Stimulated activated CD8-positive, alpha-beta memory T cell treated with anti-CD3 and anti-CD28 coated beads, Interleukin-12 subunit alpha, Interleukin-12 subunit beta, amount 100 ng/mL, for 24 hours (primary cell): Measurements from ENCODE around the gene CHST1.

Source experiments
- DNase-seq: peaks from one replicate; pipeline ENCODE4 v3.0.0-alpha.2; 2020; ENCODE audit errors: extremely low read depth

The CHST1 gene

DNA sequence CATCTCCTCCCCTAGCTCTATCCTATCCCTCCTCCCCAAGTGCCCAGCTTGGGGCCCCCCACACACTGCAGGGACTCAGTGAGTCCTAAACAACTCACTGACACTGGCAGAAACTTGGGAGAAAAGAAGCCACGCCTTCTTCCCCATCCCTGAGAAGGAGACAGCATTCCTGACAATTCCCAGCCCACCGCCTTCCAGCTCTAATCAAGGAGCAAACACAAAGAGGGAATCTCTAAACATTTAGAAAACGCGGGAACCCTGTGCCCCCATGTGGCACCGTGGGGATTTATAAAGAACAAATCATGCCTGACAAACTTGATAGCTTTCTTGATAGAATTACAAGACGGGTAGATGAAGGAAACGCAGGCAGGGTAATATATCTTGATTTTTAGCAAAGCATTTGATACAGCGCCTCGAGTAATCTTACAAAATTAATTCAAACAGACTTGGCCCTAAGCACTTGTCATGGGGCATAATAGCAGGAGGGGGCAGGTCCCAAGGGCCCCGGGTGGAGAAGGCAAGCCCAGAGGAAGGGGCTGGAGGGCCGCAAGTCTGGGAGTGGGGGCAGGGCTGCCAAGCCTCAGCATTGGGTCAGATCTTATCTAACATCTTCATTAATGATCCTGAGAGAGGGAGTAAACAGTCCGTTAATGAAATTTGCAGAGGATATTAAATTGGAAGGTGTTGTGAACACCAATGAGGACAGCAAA, 4.5 kb downstream of the CHST1 start:
- no peak for DNase-seq

DNA sequence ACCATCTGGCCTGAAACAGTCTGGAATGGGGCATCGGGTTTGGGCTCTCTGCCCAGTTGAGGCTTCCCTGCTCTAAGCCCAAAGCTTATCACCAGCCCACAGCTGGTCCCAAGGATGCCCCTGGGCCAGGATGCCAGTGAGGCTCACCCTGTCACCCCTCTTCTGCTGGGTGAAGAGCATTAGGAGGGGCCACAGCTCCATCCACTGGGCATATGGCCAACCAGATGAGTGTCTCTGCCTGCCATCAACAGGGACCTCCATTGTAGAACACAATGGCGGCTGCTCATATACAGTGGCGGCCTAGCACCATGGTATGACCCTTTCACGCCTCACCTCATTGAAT, 5.6 kb downstream of the CHST1 start:
- no peak for DNase-seq

DNA sequence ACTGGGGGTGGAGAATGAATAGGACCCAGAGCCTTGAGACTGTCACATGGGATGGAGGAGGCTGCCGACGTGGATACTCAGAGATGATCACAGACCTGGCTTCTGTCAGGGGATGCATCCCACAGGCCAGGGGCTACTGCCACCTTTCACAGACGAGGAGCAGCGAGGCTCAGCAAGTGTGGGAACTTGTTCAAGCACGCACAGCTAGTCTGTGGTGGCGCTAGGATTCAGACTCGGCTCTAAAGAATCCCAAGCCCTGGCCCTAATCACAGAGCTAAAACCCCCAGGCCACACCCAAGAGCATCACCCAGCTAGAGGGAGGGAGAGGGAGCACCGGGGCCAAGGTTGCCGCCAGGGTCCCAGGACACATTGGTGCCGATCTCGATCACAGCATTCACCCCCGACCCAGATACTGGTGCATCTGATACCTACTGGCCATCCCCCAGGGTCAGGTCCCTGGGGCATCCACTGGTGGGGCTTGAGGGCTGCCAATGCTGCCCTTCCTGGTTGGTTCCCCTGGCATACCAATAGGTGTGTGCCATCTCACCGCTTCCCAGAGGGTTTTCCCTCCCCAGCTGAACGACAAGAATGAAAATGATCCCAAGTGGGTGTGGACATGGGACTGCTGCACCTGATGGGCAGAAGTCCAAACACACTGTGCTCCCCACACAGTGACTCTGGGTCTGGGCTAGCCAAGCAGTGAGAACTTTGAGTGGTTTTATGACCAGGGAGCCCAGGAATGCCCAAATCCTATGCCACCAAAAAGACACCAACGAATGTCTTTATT, 6.2 kb downstream of the CHST1 start:
- DNase-seq, result no peak

DNA sequence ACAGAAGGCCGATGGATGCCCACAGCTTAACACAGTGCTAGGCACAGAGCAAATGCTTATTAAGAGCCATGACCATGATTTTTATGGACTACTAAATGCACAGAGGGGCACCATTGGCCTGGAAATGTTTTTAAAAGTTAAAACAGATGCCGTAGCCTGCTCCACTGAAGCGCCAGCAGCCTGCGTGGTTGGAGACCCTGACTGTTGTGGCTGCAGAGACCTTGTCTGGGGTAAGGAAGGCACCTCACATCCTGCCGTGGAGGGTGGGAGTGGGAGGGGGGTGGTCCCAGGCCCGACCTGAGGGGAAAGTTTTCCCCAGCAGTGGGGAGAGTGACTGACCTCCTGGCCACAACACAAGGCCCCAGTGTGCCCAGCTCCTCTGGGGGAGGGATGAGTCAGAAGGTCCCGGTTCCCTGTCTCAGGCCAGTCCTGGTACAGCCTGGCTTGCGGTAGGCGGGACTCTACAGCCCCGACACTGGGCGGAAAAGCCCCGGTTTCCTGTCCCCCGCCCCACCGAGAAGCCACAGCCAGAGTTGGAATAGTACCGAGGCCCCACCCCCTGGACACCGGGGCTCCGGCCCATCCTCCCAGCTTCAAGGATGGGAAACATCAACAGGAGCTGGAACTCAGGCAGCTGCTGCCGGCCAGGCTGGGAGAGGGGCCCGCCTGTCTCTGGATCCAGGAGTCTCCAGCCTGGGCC, 7.0 kb downstream of the CHST1 start:
- DNase-seq, result no peak

DNA sequence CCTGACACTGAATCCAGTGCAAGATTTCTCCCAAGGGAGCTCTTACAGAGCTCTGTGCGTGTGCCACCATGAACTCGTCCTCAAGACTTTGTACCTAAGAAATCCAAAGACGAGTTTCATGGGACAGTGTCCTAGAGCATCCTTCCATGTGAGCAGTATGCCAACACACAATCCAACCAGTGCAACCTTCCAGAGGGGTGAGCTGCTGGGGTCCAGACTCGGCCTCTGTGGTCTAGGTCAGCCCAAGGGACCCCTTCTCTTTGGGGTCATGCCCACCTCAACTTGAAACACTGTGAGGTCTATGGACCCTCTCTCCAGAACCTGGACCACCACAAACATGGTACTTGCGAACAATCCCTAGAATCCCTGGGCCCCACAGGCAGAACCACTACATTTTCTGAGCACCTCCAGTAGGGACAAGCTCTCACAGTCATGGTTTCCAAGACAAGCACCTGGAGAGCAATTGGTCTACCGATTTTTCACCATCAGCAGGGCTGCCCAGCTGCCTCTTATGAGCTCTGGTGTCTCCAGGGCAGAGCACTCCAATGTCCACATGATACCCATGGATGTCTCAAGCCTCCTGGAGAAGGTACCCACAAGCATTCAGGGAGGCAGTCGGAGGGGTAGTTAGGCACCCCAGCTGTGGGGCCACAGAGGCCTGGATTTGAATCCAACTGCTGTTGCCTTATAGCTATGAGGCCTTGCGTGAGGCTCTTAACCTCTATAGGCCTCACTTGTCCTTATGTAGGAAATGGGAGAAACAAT, 7.7 kb downstream of the CHST1 start:
- no peak for DNase-seq

DNA sequence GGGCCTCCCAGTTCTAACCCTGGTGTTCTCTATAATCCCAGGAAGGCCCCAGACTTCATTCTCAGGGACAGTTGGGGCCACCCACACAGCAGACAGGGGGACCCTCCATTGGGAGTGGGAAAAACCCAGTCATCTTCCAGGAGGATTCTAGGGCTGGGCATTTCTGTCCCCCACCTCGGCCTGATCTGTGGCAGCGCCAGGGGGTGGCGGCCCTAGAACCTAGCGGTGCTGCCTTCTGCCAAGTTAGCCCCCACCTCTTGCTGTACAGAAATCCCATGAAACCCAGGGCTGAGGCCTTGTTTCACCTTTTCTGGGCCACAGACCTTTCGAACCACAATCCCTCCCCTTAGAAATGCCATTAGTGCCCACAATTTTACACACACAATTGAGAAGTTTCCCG, 9.6 kb downstream of the CHST1 start:
- DNase-seq, result no peak

DNA sequence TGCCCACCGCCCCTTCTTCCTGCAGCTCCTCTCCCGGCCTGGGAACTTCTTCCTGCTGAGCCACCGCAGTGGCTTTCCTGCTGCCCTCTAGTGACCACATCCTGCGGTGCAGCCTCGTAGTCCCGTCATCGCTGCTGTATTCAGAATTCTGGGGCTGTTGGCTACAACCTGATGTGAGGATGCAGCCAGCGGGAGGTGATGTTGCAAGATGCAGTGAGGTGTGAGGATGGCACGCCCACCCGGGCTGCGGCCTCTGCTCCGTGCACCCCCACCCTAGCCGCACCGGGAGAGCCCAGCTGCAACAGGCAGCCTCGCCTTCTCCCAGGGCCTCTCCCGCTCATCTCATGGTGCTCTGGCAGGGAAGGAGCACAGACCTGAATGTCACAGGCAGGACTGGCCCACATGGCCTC, 10.1 kb downstream of the CHST1 start:
- DNase-seq, result peak; percentile 14

DNA sequence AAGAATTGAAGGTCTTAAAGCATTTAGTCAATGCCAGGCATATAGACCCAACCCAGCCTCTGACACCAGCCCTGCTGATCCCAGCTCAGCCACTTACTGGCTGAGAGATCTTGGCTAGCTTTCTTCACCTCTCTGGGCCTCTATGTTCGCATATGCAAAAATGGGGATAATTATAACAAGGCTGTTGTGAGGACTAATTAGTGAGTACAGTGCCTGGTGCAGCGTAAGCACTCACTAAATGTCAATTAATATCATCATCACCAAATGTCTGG, 10.5 kb downstream of the CHST1 start:
- DNase-seq, result no peak

DNA sequence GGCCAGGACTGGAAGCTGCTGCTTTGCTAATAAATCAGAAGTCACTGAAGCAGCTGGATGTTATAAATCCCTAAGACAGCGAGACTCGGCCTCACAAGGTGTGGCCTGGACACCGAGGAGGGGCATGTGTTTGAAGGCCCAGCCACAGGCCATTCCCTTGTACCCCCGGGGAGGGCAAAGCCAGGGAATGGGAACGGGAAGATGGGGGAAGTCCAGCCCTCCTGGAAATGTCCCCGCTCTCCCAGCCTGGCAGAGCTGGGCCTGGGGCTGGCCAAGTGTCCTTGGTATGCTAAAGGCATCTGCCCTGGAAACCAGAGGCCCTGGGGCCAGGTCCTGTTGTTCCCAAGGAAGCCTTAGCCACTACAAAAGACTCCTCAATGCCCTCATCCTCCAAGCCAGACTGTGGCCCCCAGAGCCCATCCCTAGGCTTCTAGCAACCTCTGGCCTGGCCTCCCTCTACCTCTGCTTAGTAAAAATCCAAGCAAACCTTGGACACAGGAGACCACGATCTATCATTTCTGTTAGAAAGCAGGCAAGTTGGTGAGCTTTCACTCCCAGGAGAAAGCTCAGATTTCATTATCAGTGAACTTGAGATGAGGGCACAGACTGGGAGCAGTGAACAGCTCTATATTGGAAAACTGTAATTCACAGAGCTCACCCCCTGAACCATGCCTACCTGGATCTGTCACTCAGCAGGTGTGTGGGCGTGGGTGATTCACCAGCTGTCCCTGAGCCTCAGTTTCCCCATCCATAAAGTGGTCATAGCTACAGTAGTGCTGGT, 11.0 kb downstream of the CHST1 start:
- DNase-seq, result no peak

DNA sequence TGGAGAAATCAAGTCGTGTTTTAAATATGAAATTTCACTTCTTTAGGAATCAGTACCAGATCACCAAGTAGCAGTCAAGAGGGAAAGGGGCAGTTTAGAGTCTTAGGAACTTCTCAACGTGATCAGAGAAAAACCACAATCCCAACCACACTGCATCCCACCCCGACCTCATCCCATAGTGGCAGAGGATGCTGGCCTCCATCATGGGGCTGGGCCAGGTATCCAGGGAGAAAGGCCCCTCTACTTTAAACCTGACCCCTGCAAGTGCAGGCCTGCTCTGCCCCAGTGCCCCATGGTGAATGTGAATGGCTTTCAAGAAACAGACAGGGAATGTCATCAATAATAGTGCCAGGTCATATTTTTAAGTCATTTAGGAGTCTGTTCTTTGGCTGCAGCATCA, 12.1 kb downstream of the CHST1 start:
- DNase-seq, result no peak

DNA sequence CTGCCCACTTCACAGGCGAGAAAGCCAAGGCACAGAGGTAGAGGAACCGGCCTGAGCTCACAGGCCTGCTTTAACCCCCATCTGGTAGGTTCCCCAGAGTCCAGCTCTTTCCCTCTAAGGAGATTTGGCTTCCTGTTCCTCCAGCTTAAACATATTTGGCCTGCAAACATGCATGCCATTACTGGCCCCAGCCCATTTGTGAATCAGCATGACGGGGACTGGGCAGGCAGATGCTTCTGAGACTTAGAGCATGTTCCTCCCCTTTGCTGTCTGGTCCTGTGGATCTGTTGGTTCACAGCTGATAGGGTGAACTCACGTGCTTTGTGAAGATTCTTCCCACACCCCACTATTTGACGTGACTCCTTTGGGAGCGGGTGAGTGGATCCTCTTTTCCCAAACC, 12.6 kb downstream of the CHST1 start:
- DNase-seq, result no peak

DNA sequence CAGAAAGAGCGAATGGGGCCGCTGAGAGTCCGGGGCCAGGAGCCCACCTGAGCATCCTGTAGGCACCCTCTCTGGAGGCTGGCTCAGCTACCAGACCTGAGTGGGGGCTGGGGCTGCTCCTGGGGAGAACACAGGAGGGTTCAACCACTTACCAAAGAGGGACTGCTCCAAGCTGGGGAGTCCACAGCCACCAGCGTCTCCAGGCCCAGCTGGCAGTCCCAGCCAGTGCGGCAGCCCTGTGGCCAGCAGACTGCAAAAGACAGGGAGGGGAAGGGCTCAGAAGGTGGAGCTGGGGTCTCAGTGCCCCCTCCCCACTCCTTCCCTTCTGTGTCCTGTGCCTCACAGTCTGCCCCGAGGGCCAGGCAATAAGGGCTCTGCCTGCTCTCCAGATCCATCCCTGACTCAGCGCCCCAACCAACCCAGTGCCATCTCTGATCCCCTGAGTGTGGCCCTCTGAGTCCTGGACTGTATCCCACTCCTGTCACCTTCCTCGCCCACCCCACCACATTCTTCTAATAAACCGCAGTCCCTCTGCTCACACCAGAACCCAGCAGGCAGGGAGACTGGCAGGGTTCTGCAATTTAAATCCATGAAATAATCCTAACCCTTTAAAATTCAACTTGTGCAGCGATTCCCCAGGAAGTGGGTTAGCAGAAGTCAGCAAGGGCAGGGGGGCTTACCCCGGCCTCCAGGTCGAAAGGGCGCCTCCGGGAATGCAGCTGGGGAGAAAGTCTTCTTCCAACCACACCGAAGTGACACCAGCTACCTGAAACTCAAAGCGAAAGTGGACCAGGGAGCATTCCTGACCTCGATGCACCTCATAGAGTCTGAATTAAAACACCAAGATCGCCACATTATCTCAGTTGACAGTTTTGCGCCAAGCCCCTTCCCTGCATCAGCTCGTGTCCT, 13.3 kb downstream of the CHST1 start:
- no peak for DNase-seq

DNA sequence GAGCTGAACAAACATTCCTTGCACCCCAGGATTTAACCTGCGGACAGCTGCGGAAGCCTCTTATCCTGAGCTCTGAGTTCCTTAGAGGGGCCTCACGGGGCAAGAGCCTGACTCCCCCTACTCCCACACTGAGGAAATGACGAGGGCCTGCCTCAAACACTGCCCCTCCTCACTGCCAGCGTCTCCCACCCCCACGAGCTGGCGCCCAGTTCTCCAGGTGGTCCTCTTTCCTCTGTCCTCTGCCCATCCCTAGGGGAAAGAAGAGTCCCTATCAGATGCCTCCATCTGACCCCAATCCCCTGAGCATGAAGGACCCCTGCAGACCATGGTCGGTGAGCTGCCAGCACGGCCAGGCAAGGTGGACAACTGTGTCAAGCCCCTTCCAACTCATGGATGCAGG, 14.3 kb downstream of the CHST1 start:
- DNase-seq, result no peak

DNA sequence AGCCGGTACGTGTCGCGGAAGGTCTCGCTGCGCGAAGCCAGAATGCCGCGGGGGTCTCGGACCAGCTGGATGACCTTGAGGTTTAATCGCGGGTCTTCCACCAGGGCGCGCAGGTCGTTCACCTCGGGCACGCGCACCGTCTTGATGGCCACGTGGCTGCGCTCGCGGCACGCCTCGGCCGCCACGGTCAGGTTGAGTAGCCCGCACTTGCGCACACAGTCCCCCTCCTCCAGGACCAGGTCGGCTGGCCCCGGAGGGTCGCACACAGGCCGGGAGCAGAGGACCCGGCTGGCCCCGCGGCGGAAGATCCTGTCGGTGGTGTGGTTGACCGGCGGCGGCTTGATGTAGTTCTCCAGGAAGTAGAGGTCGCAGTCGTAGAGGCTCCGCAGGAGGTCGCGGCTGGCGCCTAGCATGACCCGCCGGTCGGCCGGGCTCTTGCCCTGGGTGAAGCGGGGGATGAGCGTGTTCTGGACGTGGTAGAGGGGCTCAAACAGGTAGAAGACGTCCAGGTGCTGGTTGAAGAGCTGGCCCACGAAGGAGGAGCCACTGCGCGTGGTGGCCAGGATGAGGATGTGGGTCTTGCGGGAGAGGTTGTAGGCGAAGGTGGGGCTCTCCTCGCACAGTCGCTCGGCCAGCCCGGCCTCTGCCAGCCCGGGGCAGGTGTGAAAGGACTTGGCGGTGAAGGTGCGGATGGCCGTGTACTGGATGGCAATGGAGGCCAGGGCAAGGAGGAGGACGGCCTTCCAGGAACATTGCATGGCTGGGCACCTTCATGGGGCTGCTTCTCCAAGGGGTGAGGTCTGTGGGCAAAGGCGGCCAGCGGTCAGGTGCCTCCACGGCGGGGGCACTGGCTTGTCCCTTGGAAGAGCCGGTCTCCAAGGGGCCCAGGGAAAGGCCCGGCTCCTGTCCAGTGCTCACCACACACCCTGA, 15.0 kb downstream of the CHST1 start:
- DNase-seq, result no peak

DNA sequence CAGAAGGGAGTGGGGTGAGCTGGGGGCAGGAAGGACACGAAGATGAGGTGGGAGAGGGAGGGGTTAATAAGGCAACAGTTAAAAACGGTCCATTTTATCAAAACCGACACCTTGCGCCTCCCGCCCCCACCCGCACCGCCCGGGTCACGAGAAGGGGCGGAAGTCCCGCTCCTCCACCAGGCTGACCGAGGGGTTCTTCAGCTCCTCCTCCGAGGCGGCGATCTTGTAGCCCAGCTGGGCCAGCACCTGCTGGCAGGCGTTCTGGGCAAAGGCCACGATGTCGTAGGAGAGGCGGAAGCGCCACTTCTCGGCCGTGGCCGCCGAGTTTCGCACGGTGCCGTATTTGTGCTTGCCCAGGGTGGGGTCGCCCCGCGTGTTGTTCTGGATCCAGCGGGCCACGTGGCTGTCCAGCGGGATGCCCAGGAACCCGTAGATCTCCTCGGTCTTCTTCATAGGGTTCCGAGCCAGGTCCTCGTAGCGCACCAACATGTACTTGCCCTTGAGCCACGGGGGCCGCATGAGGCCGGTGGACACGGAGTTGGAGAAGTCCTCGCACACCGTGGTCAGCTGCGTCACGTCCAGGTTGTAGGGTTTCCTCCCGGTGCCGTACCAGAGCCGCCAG, 15.8 kb downstream of the CHST1 start:
- no peak for DNase-seq

DNA sequence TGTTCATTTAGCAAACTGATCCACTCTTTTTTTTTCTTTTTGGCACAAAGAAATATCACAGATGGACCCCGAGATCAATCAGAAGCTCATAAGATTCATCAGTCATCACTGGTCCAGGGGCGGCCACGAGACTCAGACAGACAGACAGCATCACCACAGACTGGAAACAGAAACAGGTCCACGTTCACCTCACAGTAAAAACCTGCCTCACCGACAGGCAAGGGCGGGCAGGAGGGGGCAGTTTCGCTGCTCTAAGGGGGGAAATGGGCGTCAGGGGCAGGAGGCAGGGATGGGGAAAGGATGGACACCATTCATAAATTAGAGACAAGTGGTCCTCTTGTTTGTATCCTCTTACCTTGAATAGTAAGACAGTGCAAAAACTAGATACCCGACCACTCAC, 16.5 kb downstream of the CHST1 start:
- no peak for DNase-seq

DNA sequence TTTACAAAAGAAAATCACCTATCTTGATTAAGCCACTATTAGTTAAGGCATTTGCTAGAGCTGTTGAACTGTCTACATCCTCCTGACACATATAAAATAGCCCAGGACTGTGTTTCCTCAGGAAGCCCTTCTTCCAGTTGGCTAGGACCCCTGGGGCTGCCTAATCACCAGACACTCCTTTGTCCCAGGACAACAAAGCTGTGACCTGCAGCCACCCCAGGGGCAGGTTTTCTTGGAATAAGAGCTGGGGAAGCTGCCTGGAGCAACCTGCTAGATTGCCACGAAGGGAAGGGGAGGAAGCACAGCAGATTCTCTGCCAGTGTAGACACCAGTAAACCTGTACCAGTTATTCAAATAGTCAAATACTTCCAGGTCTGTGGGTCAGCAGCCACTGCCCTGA, 17.6 kb downstream of the CHST1 start:
- DNase-seq, result no peak

DNA sequence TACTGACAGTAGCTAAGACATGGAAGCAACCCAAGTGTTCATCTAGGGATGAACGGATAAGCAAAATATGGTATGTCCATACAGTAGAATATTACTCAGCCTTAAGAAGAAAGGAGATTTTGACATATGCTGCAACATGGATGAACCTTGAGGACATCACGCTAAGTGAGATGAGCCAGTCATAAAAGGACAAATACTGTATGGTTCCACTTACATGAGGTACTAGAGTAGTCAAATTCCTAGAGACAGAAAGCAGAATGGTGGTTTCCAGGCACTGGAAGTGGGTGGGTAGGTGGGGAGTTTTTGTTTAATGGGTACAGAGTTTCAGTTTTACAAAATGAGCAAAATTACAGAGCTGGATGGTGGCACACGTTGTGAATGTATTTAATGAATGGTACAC, 18.1 kb downstream of the CHST1 start:
- DNase-seq, result no peak

DNA sequence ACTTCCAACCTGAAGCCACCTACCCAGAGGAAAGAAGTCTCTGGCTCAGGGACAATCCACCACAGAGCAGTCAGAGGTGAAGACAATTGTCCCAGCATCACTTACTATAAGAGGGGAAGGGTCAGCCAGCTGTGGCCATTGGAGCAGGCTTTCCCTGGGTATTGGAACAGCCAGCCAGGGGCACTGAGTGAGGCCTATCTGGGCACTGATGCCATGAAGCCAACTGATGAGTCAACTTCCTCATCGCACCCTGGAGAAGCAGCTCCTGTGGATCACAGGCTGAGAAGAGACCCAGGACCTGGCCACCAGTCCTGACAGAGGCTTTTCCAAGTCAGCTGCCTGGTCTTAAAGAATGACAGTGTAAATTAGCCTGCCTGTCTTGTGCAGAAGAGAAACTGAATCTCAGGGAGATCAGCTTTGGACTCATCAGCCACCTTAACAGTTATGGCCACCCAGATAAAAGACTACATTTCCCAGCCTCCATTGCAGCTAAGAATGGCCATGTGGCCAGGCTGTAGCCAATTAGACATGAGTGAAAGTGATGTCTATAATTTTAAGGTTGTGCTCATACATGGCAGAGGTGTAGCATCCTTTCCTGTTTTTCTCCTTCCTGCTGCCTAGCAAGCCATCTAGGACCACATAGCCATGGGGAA, 19.0 kb downstream of the CHST1 start:
- no peak for DNase-seq
